ENCODE measurements around the gene AGBL2.

AGBL2 gene

DNA sequence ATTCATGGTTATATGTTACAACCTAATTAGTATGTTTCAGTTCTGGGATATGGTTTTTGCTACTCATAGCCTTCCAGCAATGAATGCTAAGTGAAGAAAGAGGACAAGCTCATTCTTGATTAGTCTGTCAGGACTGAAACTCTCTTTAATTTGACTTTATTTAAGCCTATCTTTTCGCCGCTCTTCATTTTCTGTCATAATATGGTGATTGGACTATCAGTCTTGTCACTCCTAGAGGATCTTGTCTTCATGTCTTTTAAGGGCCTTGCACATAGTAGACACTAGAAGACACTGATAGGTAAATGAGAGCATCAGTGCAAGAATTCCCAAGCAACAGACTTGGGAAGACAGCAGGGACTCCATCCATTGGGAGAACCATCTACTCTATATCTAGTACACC is 53.9 kb downstream of the AGBL2 start:
- Histone ChIP-seq H3K9me3 (ENCODE audit: insufficient read depth, low read length) (no peaks in the 10 kb centered on the region), H3K36me3 (replicated peaks; ENCODE audit: low read depth, low read length) (no peaks in the 10 kb centered on the region), H3K27ac (ENCODE audit: low read length) (no peak overlapping the region), H3K79me2 (ENCODE audit: low read length) (no peaks in the 10 kb centered on the region), H3K4me2 (ENCODE audit: low read length) (no peak overlapping the region), H2AFZ (ENCODE audit: low read depth, low read length) (no peak overlapping the region), H3K4me3 (ENCODE audit: low read length) (no peak overlapping the region), H4K20me1 (ENCODE audit: insufficient read depth, low read length) (no peaks in the 10 kb centered on the region), H3K27me3 (ENCODE audit: low read depth, low read length) (no peaks in the 10 kb centered on the region), H3K4me1 (ENCODE audit: low read length) (peaks cover 27% of the 10 kb centered on the region), H3K9ac (ENCODE audit: low read length) (no peak overlapping the region)
- TF ChIP-seq CTCF (IDR thresholded peaks at IDR 0.05; ENCODE audit: low read depth, low read length) (no peak), EZH2phosphoT487 (IDR thresholded peaks at IDR 0.05; ENCODE audit: low read depth) (no peak)

DNA sequence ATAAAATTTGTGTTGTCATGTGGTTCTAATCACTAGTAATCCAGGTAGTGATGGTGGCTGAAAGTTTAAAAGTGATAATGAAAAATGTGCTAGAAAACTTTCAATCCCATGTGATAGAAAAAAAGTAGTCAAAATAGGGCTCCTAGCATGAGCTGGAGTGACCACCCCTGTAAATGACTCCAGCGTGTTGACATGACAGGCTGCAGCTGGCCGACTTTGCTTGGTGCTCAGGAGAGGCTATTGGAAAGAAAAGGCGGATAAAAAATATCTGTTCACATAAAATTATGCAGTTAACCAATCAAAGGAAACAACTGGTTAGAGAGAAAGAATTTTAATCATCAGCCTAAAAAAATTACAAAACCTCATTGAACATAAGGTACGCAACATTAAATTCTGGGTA is 55.9 kb downstream of the AGBL2 start:
- Histone ChIP-seq H3K9me3 (ENCODE audit: insufficient read depth, low read length) (no peaks in the 10 kb centered on the region), H2AFZ (ENCODE audit: low read depth, low read length) (no peak overlapping the region), H3K4me2 (ENCODE audit: low read length) (no peak overlapping the region), H3K9ac (ENCODE audit: low read length) (no peak overlapping the region), H3K27me3 (ENCODE audit: low read depth, low read length) (no peaks in the 10 kb centered on the region), H3K79me2 (ENCODE audit: low read length) (no peaks in the 10 kb centered on the region), H3K36me3 (replicated peaks; ENCODE audit: low read depth, low read length) (no peaks in the 10 kb centered on the region), H3K4me1 (ENCODE audit: low read length) (peaks cover 16% of the 10 kb centered on the region), H4K20me1 (ENCODE audit: insufficient read depth, low read length) (no peaks in the 10 kb centered on the region), H3K27ac (ENCODE audit: low read length) (no peak overlapping the region), H3K4me3 (ENCODE audit: low read length) (no peak overlapping the region)
- TF ChIP-seq EZH2phosphoT487 (IDR thresholded peaks at IDR 0.05; ENCODE audit: low read depth): no peak
- no peak for TF ChIP-seq CTCF (IDR thresholded peaks at IDR 0.05; ENCODE audit: low read depth, low read length)

- H3K79me2 ChIP-seq (ENCODE audit: low read length): no peaks in the 10 kb centered on the region
- no peak overlapping the region for H3K4me3 ChIP-seq (ENCODE audit: low read length)
- no peak overlapping the region for H3K27ac ChIP-seq (ENCODE audit: low read length)
- no peaks in the 10 kb centered on the region for H3K36me3 ChIP-seq (replicated peaks; ENCODE audit: low read depth, low read length)
- no peaks in the 10 kb centered on the region for H3K4me1 ChIP-seq (ENCODE audit: low read length)
- H2AFZ ChIP-seq (ENCODE audit: low read depth, low read length): no peak overlapping the region
- no peaks in the 10 kb centered on the region for H4K20me1 ChIP-seq (ENCODE audit: insufficient read depth, low read length)
- no peaks in the 10 kb centered on the region for H3K9me3 ChIP-seq (ENCODE audit: insufficient read depth, low read length)
- TF ChIP-seq CTCF (IDR thresholded peaks at IDR 0.05; ENCODE audit: low read depth, low read length): no peak
- H3K27me3 ChIP-seq (ENCODE audit: low read depth, low read length): no peaks in the 10 kb centered on the region
- no peak overlapping the region for H3K9ac ChIP-seq (ENCODE audit: low read length)
- H3K4me2 ChIP-seq (ENCODE audit: low read length): no peak overlapping the region
Observed at GRCh38 chr11:47656260-47656885, 58.8 kb downstream of the AGBL2 start.

- Histone ChIP-seq H4K20me1 (ENCODE audit: insufficient read depth, low read length) (no peaks in the 10 kb centered on the region), H3K4me1 (ENCODE audit: low read length) (no peaks in the 10 kb centered on the region), H3K79me2 (ENCODE audit: low read length) (no peaks in the 10 kb centered on the region), H3K4me3 (ENCODE audit: low read length) (no peak overlapping the region), H3K4me2 (ENCODE audit: low read length) (no peak overlapping the region), H3K9me3 (ENCODE audit: insufficient read depth, low read length) (no peaks in the 10 kb centered on the region), H2AFZ (ENCODE audit: low read depth, low read length) (no peak overlapping the region), H3K9ac (ENCODE audit: low read length) (no peak overlapping the region), H3K27me3 (ENCODE audit: low read depth, low read length) (no peaks in the 10 kb centered on the region), H3K27ac (ENCODE audit: low read length) (no peak overlapping the region), H3K36me3 (replicated peaks; ENCODE audit: low read depth, low read length) (no peaks in the 10 kb centered on the region)
- TF ChIP-seq EZH2phosphoT487 (IDR thresholded peaks at IDR 0.05; ENCODE audit: low read depth): no peak
- no peak for TF ChIP-seq CTCF (IDR thresholded peaks at IDR 0.05; ENCODE audit: low read depth, low read length)
Observed at GRCh38 chr11:47651818-47652469, 63.2 kb downstream of the AGBL2 start.

Measured in OCI-LY3 (cell line).